SH-SY5Y (cell line): ENCODE results near the gene CSNK2A1.

ENCODE experiments used
- GATA2 ChIP-seq: IDR thresholded peaks from 2 replicates; pipeline ENCODE4 v1.6.1; 2011; ENCODE audit warnings: mild to moderate bottlenecking, low read depth, low read length
- GATA3 ChIP-seq: IDR thresholded peaks from 2 replicates; pipeline ENCODE4 v1.6.1; 2011; ENCODE audit warnings: low read depth, mild to moderate bottlenecking, low read length, moderate library complexity

GRCh38 chr20:575230-575629, 31.6 kb upstream of the CSNK2A1 start:
- TF ChIP-seq GATA2 (no peak), GATA3 (no peak)
